CD4-positive, alpha-beta T cell treated with Interleukin-1 beta for 1 hour (primary cell): ENCODE data around the gene TAF1B.
"Not testable (repeated sequence)": the region's sequence is repeated elsewhere in the genome, so short reads cannot be mapped to it uniquely, and the experiment has no call there.

Experiments used
- DNase-seq, 2 donors: peaks; one replicate each; pipeline ENCODE4 v3.0.0-alpha.2; 2020 to 2022

Gene TAF1B

DNA sequence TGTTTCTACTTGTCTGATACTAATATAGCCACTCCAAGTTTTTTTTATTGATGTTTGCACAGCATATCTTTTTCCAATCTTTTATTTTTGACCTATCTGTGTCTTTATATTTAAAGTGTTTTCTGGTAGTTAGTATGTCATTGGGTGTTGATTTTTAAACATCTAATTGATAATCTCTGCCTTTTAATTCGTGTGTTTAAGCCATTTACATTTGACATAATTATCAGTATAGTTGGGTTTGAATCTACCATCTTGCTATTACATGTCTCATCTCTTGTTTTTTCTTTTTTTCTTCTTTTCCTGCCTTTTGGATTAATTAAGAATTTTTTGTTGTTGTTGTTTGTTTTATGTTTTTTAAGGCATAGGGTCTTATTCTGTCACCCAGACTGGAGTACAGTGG is 44.2 kb downstream of the TAF1B start:
- DNase-seq = no peak

GRCh38 chr2:9889812-9890261 is 46.6 kb downstream of the TAF1B start:
- DNase-seq = no peak

GRCh38 chr2:9892236-9892635 is 49.0 kb downstream of the TAF1B start:
- no peak for DNase-seq

DNA sequence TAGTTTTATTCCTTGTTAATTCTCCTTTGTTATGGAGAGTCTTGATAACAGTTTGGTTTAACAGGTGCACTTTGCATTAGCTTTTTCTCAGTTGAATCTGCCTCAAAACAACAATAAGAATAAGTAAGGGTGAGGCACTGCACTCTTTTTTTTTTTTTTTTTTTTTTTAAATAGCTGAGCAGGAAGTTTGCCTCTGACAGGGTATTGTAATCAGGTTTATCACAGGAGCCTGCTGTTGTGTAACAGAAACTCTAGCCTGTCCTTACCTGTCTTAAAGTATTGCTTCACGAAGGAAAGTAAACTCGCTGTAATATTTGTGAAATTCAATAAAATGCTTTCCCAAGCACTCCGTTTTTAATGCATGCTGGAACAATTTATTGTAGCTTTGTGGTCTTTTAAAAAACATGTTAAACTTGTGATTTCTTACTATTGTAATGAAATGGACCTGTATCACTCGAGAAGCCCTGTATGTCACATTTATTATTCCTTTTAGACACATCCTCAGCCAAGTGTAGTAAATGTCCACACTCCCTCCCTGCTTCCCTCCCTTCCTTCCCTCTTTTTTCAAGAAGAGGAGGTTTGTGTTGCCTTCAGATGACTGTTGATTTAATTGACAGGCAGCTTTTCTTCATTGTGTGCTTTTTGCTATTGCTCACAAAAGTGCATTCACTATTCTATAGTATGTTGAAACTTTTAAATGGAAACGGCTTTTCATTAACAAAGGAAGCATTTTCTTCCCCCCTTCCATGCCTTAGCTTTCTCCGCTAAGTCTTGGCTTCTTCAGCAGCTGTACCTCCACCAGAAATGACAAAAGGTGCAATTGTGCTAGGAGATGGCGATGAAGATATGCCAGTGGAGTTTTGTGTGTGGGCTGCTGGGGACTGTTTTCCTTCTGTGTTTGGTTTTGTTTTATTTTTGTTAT is 52.7 kb downstream of the TAF1B start:
- DNase-seq = no peak

GRCh38 chr2:9897331-9897737 is 54.1 kb downstream of the TAF1B start:
- peak in 1 of 2 donors; percentile 2 for DNase-seq

GRCh38 chr2:9897846-9898245 is 54.6 kb downstream of the TAF1B start:
- no peak for DNase-seq

- DNase-seq = no peak
These were observed 62.1 kb downstream of the TAF1B start for GRCh38 chr2:9905413-9905812.

DNA sequence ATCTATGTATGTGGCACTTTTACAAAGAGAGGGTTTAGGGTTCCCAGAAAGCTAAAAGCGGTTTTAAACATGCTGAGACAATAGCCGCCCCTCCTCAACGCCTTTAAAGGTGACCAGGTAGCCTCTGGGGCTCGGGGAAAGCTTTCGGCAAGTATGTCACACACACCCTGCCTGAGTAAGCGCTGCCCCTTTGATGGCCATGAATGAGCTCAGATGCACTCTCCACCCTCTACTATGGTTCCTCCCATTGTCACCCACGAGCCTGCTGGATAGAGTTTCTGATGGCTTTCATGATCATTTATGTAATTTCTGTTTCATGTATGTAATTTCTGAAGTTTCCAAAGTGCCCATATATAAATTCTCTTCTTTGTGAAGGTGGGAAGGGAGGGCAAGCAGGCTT is 64.1 kb downstream of the TAF1B start:
- no peak for DNase-seq

GRCh38 chr2:9908639-9909038 is 65.4 kb downstream of the TAF1B start:
- no peak for DNase-seq

GRCh38 chr2:9909106-9909505 is 65.8 kb downstream of the TAF1B start:
- DNase-seq = no peak

- no peak for DNase-seq
These were observed 67.4 kb downstream of the TAF1B start for GRCh38 chr2:9910699-9911098.

GRCh38 chr2:9912468-9912867 is 69.2 kb downstream of the TAF1B start:
- DNase-seq = no peak

DNA sequence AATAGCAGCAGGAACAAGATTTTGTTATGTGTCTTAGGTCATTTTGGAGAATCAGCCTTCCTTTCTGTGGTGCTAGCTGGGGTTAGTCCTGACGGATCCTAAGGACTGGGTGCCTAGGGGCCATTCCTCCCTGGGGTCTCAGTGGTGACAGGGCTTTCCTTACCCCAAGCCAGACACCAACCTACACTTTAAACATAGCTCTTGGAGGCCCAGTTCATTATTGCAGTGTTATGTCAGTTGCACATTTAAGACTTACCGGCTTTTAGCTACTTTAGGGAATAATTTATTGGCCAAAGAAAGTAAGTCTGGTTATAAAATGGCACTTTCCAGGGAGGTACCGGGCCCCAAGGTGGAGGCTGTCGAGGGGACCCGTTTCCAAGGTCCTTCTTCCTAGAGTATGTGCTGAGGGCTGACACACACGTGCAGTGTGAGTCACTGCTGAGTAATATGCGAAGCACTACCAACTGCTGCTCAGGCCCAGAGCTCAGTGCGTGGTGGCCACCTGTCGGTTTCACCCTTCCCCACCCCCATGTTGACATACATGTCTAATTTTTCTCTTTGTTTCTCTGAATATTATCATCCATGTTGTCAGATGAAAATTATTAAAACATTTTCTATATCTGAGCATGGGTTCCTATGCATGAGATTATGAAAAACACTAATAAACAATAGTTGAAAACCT is 71.3 kb downstream of the TAF1B start:
- no peak for DNase-seq

DNA sequence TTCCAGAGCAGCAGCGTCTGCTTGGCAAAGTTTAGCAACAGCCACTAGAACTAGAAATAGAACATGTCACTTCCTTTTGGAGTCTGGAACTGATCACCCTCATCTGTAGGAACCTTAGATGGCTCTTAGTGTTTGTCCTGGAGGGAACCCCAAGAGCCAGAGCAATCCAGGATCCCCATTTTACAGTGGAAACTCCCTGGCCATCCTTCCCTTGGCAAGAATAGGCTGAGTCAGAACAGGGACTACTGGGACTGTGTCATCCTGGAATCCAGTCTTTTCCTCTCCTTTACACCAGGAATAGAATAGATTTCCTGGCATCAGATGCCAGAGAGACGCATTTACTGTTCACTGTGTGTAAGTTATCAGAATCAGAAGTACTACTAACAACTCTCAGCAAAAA is 75.0 kb downstream of the TAF1B start:
- DNase-seq = no peak

DNA sequence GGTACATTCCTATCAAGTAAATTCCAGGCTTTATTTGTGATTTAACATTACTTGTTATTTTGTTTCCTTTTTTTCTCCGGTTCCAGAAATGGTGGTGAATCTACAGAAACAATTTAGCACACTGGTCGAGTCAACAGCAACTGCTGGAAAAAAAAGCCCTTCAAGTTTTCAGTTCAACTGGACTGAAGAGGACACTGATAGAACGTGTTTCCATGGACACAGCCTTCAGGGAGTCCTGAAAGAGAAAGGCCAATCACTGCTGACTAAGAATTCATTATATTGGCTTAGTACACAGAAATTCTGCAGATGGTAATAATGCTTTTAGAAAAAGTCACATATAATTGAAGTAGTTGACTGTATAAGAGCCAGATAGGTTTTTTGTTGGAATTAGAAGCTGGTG is 76.2 kb downstream of the TAF1B start:
- no peak for DNase-seq

- not testable (repeated sequence) for DNase-seq
These were observed 83.7 kb downstream of the TAF1B start for GRCh38 chr2:9927020-9927419.

- DNase-seq = no peak
These were observed 94.0 kb downstream of the TAF1B start for GRCh38 chr2:9937258-9937657.

DNA sequence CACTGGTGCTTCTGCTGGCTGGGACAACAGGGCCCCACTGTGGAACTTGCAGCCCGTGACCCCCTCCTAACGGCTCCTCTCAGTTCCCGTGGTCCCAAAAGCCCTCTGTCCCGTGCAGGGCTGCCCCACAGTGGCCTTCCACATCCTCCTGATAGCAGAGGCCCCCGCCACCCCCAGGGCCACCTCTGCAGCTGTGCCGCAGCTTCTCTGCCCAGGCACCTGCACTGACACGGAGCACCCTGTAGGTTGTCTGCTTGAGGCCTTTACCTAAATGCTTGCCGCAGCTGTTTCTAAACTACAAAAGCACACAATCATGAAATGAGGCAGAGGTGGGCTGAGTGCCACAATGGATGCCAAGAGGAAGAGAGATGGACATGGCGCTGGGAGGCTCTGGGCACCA is 94.7 kb downstream of the TAF1B start:
- no peak for DNase-seq

- DNase-seq = no peak
These were observed 96.6 kb downstream of the TAF1B start for GRCh38 chr2:9939587-9940485.

DNA sequence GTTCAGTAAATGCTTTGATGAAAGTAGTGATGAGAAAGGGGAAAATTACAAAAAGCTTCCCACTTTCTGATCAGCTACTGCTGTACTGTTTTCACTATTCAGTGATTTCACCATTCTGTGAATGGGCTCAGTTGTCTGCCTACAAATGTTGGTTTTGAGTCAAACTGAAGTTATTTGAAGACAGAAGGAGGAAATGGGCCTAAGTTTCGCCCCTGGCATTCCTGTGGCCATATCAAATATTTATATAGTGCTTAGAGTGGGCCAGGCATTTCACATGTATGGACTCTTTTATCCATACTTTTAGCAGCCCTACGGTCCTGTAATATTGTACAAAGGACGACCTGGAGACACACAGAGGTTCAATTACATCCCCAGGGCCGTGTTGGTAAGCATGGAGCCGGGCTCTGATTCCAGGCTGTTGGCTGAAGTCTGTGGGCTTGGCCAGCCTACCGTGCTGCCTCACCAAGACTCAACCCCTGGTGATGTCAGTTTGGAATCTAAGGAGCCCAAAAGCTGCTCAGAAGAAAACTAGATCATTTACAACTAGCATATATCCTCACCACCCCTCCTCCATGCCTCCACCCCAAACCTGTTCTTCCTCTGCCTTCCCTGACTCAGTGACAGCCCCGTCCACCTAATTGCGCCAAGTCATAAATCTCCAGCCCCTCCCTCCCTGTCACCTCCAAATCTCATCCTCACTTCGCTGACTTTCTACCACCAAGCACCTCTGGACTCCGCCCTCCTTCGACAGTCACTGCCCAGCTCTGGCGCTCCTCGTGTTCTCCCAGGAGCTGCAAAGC is 98.1 kb downstream of the TAF1B start:
- DNase-seq = no peak

- DNase-seq = no peak
These were observed 98.7 kb downstream of the TAF1B start for GRCh38 chr2:9941996-9942390.

DNA sequence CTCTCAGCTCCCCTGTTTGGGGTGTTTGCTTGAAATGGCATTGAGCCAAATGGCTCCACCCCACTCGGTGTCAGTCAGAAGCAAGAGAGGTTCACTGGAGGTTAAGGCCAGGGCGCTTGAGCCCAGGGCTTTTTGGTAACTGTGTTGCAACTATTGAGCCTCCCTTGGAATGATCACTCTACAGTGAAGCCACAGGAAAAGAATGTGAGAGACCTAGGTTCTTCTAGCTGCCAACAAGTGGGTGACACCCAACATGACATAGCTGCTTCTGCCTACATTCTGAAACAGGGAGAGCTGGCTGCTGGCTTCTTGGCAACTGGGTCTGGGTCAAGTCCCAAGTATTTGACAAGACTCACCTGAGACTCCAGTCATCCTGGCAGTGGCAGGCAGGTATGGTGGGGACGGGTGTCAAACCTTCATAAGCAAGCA is 101.1 kb downstream of the TAF1B start:
- DNase-seq = no peak
